ENCODE results near the gene FAM131B.
"Not testable (repeated sequence)": the region's sequence is repeated elsewhere in the genome, so short reads cannot be mapped to it uniquely, and the experiment has no call there.

Gene FAM131B

DNA sequence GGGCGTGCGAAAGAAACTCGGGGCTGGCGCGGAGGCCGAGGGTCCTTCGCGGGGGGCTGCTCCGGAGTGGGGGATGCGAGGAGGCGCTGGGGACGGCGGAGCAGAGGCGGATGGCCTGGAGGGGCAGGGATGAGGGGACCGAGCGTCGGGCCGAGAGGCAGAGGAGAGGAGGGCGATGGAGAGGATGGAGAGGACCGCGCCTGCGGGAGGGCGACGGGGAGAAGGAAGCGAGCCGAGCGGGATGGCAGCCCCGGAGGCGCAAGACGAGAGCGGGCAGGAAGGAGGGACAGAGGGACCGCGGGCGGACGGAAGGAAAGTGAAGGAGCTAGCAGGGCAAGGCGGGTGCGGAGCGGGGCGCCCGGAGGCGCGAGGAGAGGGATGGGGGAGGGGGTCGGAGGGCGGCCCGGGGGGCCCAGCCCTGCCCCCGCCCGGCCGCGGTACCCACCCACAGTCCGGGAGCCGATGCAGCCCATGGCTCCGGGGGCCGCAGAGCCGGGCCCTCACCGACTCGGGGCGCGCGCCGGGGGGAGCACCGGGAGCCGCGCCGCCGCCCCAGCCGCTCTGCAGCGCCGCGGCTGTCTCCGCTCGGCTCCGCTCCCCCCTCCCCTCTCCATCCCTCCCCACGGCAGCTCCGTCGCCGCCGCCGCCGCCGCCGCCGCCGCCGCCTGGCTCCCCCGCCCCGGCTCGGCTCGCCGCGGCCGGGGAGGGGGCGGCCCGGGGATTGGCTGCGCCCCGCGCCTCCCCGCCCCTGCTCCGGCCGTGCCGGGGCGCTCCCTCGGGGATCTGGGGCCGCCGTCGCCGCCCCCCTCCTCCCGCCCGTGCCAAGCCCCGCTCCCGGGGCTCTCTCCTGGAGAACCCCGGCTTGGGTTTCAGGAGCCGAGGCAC is at the start of gene FAM131B:
Gene FAM131B, minus strand, starts transcription at position 583 of the 885 bp plus-strand sequence. Its CDS starts 110 bp downstream, at position 473.
- DNase-seq (ENCODE audit: low read depth) = no peak

DNA sequence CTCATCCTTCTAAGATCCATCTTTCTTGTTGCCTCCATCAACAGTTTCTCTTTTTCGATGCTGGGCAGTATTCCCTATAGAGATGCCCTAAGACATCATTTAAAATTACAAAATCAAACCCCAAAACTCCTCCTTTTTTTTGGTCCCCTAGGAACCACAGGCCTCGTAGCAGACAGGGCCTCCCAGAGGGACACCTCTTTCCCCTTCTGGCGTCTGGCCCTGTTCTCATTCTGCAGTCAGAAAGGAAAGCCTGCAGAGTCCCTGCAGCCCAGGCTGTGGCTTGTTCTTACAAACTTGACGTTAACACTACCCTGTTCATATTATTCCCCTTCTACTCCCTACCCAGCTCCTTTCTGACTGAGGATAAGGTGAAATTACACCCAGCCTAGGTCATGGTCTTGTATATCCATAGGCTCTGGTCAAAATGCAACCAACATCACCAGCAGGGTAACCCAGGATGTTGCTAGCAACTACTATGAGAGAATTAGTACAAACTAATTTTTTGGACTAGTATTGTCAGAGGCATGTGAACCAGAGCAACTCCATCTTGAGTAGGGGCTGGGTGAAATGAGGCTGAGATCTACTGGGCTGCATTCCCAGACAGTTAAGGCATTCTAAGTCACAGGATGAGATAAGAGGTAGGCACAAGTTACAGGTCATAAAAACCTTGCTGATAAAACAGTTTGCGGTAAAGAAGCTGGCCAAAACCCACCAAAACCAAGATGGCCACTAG is 49.6 kb upstream of the FAM131B start:
- DNase-seq (ENCODE audit: low read depth) = no peak

DNA sequence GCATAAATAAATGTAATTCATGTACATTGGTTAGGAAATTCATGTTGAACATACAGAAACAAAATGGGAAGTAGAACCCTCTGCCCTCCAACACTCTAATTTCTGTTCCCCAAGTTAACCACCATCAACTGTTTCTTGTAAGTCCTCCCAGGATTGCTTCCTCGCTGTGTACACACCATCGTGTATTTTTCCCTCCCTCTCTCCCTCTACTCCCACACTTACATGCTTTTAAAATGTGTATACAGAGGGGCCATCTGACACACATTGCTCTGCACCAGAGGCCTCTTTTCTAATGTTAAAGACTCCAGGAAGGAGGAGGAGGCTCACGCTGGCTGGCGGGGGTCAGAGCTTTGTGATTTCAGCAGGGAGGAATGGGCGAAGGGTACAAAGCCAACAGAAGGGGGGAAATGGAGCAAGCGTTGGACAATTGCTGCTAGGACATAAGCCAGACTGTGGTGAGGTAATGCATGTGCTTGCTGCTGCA is 48.0 kb upstream of the FAM131B start:
- DNase-seq (ENCODE audit: low read depth) = no peak

DNA sequence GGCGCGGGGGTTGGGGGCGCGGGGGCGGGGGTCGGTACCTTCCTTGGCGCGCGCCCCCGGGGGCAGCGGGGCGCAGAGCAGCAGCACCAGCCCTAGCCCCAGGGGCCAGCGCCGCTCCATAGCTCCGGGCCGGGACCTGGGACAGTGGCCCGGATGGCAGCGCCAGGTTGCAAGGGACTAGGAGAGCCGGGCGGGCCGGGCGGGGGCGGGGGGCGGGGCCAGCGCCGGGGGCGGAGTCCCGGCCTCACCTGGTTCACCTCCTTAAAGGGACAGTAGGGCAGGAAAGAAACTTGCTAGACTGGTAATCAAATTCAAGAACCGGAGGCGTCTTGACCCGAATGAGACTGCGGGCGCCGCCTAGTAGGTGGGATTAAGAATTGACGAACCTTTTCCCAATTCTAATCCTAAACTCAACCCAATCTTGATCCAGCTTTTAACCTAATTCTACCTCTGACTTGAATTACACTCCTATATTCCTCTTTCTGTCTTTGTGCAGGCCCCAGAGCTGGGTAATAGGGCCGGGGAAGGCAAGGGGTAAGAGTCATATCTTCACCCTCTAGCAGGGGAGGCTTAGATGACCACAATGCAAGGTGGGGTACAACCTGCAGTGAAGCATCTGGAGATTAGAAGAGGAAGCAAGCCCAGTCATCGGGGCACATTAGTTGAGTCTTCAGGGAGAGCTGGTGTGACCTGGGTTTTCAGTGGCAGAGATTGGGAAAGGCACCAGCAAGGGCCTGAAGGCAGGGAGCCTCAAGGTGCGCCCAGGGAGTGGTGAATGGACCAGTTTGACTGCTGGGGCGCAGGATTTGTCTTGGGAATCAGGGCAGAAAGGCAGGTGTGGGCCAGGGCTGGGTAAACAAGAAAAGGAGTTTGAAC is 46.4 kb upstream of the FAM131B start, which contains the start of gene EPHA1:
Gene EPHA1, minus strand, starts transcription at position 171 of the 876 bp plus-strand sequence. Its CDS starts 51 bp downstream, at position 120.
- no peak for DNase-seq (ENCODE audit: low read depth)

DNA sequence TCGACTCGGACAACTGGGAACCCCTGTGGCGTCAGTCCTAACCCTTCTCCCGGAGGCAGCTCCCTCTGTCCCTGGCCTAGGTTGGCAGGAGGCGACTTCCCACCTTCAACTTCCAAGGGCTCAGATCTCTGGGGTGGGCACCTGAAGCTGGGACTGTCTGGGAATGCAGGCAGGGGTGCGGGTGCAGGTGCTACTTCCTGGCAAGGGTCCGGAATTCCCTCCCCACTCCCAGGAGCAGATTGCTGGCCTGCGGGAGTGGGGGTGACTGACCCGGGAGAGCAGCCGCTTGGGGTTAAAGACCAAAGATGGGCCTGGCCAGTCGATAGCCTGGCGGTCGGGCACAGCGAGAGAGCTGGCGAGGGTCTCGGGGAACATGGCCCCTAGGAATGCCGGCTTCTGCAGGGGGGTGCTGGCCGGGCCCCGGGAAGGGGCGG is 45.8 kb upstream of the FAM131B start:
- DNase-seq (ENCODE audit: low read depth) = no peak

DNA sequence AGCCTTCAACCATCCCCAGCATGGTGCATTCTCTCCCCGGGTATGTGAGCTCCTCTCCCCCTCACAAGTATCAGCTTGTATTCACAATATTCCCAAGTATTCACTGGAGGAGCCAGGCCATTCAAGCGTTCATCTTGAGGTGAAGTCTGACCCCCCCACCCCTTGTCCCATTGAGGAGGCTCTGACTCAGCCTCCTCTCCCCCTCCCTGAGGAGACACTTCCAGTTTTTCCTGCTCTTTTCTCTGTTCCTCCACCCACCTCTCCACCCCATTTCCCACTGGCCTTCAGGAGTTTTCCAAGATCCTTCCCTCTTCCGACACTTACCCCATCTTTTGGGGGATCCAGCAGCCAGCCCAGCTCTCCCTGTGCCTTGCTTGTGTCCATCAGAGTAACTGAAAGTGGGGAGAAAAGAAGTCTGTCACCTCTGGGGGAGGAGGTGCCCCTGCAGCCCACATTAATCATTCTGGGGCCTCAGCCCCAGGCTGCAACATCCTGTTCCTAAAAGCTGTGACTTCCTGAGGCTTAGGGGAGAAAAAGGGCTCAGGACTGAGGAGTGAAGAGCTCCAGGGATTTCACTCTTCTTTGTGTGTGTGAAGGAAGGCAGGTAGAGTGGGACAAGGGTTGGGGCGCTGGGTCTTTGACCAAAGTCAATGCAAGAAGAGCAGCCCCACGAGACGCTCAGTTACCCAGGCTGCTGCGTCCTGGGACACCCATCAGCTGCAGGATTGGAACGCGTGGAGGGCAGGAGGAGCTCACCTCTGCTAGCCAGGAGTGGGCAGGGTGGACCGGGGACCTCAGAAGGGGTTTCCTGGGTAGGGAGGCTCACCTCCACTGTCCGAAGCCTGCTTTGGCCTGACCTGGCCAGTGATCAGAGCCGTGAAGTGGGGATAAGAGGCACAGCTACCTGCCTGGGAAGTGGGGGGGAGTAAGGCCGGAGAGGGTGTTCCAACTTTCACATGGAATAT is 45.1 kb upstream of the FAM131B start:
- no peak for DNase-seq (ENCODE audit: low read depth)

DNA sequence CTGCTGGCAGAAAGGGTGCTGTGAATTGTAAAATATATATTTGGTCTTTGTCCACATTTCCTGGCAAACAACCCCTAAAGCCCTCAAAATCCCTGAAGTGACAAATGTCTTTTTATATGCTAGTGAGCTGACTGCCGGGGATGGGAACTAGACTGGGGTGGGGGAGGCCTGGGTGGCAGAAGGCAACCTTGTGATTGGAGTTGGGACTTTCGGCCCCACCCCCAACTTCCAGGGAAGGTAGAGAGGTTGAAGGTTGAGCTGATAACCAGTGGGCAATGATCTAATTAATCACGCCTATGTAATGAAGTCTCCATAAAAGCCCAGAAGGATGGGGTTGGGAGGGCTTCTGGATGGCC is 43.5 kb upstream of the FAM131B start:
- no peak for DNase-seq (ENCODE audit: low read depth)

DNA sequence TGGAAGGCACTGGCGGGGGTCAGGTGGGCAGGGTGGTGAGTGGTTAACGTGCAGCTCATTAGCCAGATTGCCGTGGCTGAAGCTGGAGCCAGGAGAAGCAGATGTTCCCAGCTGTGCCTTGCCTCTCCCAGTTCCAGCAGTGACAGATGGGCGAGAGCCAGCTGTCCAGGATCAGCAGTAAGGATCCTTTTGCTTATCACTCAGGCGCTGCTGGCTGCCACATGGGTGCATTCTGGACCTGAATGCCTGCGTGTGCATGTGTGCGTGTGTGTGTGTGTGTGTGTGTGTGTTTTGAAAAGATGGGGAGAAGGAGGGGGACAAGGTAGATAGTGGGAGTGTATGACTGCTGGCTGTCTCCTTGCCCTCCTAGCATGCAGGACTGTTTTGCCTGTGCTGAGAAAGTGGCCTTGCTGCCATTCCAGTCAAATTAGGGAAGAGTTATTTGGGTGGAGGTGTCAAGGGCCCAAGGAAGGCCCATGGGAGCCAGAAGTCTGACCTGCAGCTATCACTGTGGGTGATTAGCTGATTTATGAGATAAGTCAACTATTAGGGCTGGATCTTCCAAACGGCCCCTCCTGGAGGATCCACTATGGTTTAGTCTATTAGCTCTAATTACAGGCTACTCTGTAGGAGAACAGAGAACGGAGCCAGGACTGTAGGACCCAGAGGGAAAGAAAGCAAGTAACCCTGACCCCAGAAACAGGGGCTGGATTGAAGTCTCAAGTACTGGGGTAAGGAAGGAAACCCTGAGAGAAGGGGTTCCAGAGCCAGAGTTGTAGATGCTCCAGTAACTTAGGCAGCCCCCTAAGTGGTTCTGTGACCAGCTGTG is 42.9 kb upstream of the FAM131B start:
- DNase-seq (ENCODE audit: low read depth) = no peak

DNA sequence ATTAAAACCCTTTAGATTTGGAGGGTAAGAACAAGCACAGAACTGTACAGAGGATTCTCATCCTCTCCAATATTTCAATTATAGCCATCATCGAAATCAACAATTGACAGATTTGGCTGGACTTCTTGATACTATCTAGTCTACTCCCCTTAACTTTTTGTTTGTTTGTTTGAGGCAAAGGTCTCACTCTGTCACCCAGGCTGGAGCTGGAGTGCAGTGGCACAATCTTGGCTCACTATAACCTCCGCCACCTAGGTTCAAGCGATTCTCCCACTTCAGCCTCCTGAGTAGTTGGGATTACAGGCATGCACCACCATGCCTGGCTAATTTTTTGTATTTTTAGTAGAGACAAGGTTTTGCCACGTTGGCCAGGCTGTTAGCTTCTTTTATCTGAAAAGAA is 39.7 kb upstream of the FAM131B start:
- DNase-seq (ENCODE audit: low read depth) = not testable (repeated sequence)

DNA sequence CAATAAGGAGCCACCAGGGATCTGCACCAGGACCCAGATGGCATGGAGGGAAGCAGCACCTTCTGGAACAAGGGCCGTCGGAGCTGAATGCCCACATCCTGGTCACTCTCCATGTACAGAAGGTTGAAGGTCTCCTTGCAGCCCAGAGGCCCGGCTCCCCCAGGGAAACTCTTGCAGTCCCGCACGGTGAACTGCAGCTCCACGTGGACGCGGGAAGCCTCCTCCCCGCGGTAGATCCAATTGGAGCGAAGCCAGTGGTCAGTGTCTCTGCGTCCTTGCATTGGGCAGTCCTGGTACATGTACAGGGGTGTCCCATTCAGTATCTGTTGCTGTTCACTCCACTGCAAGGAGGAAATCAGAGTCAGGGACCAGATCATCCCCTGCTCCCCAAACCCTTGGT is 38.8 kb upstream of the FAM131B start:
- DNase-seq (ENCODE audit: low read depth) = no peak

DNA sequence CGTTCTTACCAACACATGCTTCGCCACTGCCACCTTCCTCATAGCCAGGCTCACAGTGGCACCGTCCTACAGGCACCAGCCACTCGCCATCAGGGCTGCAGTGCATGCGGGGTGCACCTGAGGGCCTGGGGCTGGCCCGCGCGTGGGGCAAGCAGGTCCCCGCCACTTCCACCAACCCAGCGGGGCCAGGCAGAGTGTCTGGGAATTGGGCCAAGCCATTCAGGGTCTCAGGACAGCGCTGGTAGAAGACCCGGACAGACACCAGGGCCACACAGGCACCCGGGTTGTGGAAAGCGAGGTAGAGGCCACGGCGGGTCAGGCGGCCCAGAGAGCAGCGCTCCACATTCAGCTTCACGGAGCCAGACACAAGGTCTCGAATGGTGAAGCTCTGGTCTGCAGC is 37.1 kb upstream of the FAM131B start:
- no peak for DNase-seq (ENCODE audit: low read depth)

DNA sequence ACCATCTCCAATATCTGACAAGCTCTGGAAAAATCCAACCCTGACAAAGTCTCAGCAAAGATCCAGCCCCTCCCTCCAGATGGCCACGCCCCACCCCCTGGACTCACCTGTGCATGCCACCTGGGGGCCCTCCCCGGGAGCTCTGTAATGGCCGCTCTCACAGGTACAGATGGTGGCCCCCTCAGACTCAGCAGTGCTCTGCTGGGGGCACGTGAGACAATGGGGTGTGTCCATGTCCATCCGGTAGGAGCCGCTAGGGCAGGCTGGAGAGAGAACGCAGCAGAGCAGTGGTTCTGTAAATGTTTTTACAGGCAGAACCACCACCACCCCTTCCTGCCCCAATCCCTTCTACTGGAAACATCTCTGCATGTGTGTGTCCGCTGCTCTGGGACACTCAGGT is 36.6 kb upstream of the FAM131B start:
- DNase-seq (ENCODE audit: low read depth) = no peak

DNA sequence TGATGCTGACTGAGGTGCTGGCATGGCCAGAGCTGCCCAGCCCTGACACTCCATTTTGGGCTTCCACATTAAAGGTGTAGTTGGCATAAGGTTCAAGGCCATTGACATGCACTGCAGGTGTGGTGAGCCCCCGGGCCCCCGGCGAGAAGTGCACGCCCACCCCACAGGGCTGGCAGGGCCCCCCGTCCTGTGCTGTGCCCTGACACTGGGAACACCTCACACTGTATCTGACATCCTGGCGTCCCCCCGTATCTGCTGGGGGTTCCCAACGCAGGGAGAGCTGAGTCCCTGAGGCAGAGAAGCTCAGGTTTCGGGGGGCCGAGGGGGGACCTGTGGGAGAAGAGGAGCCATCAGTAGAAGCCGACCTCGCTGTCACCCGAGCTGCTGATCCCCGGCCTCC is 36.1 kb upstream of the FAM131B start:
- DNase-seq (ENCODE audit: low read depth) = no peak

DNA sequence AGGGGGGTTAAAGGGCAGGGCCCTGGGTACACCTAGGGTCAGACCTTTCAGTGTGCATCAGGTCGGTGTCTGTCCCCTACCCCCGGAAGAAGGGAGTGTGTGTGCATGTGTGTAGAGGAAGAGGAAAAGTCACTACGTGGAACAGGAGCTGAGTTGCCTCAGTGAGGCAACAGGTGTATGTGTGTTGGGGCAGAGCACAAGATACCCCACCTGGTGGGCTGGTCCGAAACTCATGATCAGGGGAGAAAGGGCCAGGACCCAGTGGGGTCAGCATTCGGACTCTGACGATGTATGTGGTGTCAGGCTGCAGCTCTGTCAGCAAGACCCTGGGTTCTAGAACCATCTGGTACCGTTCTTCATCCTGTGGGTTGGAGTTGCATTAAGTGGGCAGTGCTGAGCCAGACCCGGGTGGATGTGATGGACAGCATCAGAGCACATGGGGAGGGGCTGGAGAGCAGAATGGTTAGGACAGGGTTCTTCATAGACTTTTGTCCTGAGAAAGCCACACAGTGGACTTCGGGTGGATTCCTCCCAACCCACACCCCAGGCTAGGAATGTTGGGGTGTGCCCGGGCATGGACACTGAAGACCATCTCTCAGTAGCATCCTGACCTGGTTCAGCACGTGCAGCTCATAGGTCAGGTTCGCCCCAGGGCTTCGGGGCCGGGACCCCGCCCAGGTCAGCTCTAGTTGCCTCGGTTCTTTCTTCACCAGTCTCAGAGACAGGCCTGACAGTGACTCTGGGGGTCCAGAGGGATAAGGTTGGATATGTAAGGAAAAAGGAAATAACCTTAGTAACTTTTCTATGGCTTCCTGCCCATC is 35.4 kb upstream of the FAM131B start:
- DNase-seq (ENCODE audit: low read depth) = no peak

DNA sequence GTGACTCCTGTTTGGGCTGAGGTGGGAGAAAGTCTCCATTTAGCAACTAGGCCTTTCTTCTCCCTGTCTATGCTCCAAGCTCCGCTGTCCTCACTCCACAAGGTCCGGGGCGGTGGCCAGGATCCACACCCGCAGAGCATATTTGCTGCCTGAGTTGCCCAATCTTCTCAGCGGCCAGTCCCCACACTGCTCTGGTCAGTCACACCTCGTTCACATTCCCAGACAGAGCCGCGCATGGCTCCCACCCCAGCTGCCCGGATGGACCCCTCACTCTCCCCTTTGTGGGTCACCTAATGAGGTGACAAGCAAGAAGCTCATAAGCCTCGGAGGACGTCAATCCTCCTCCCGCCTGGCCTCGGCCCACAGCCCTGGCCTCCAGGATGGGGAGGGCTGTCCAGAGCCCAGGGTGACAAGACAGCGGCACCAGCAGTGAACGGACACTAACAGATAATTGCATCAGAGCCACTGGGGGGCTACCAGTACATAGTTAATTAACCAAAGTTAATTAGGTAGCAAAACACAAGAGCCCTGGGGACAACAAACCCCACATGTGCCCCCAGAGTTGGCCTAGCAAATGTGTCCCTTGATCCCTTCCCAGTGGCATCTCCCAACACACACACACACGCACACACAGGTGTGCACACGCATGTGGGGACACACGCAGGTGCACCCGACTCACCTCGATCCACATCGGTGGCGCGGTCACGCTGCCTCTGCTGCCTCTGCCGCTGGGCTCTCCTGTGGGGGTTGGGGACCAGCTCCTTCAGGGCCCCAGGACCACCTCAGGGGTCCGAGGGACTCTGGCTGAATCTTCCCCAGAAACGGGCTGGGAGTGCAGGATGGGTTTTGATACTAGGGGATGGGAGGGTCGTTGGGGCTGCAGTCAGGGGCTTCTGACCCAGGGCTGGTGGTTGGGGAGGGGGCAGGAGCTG is 34.4 kb upstream of the FAM131B start:
- no peak for DNase-seq (ENCODE audit: low read depth)

DNA sequence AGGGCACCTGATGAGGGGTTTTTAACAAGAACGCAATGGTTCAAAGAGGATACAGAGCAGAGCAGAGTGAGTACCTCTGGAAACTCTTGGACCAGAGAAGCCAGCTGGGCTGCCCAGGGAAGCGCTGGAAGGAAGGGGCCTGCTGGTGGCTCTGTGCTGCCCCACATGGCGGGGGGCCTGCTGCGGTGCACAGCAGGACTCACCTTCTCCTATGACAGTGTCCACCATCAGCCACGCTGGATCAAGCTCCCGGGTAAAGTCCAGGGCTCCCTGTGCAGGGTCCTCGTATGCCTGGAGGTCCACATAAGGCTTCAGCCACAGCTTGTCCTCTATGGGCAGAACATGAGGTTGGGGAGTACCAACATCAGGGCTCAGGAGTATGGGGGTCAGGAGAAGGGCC is 33.7 kb upstream of the FAM131B start:
- no peak for DNase-seq (ENCODE audit: low read depth)

DNA sequence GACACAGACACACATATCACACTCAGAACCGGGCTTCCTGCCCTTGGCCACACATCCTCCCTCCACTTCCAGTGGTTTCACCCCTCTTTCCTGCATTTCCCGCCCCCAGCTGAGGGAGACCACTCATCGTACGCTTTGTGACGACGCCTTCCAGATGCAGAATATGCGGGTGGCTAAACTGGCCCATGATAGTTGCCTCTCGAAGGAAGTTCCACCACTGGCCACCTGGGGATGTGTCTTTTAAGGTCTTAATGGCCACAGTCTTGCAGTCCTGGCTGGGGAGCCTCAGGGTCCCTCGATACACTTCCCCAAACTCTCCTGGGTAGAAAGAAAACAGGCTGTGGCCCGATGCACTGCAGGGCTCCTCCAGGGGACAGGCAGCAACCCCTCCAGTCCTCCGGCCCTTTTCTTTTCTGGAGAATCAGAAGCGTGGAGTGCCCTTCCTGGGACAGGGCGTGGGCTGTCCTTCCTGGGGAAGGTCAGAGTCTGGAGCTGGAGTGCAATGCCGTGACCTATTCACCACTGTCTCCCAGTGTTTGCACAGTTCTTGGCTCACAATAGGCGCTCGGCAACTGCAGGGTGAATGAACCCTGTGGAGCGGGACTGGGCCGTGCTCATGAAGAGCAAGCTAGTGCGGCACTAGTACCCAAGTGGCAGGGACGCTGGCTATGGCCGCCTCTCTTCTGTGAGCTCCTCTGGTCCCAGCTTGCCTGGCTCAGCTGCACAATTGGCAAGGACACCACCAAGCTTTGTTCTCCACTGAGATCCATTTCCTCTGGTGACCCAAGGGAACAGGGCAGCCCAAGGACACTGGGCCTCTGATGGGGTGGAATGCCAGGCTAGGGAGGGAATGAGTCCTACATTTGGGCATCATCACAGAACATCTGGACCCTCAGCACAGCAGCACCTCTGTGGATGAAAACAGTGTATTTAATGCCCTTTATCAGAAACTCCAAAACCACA is 33.0 kb upstream of the FAM131B start:
- DNase-seq (ENCODE audit: low read depth) = no peak

Measured in activated gamma-delta T cell treated with anti-CD3 and anti-CD28 coated beads, Interleukin-2, amount 50 U/mL, for 16 hours (primary cell).